PC-9 (cell line): ENCODE results near the gene ZNF580.

Source experiments
- EZH2 ChIP-seq: fragments of 200-600 bp; sonication (generic); IDR thresholded peaks from 2 replicates; pipeline ENCODE4 v1.8.0; 2017; ENCODE audit warnings: antibody characterized with exemption, low read depth
- TF ChIP-seq, protein P1 (sequence below): fragments of 200-600 bp; sonication (generic); conservative IDR thresholded peaks from 2 replicates; pipeline ENCODE4 v1.6.1; 2017; ENCODE audit warnings: mixed run types, antibody characterized with exemption, mild to moderate bottlenecking, moderate library complexity

DNA sequence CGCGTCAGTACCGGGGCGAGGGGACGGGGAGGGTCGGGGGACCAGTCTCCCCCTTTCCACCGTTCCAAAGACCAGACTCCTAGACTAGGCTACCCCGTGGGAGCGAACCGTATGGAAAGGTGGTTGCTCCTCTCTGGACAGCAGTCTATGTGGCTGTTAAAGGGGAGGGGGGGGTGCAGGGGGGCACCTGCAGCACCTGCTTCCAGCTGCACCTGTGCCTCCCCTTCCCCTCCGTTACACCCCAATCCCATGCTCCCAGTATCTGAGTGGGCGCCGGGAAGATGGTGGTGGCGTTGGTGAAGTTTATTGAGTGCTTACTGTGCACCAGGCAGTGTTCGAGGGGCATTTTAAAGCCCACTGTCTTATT, 40.2 kb upstream of the ZNF580 start:
- TF ChIP-seq, protein P1, sequence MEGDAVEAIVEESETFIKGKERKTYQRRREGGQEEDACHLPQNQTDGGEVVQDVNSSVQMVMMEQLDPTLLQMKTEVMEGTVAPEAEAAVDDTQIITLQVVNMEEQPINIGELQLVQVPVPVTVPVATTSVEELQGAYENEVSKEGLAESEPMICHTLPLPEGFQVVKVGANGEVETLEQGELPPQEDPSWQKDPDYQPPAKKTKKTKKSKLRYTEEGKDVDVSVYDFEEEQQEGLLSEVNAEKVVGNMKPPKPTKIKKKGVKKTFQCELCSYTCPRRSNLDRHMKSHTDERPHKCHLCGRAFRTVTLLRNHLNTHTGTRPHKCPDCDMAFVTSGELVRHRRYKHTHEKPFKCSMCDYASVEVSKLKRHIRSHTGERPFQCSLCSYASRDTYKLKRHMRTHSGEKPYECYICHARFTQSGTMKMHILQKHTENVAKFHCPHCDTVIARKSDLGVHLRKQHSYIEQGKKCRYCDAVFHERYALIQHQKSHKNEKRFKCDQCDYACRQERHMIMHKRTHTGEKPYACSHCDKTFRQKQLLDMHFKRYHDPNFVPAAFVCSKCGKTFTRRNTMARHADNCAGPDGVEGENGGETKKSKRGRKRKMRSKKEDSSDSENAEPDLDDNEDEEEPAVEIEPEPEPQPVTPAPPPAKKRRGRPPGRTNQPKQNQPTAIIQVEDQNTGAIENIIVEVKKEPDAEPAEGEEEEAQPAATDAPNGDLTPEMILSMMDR = no peak
- no peak for TF ChIP-seq EZH2
